GM19463 (cell line): ENCODE measurements around the gene TUBGCP4.
A peak's percentile ranks its signal among the peaks of the same experiment; 100 is the strongest.
"Not testable (repeated sequence)": the region's sequence is repeated elsewhere in the genome, so short reads cannot be mapped to it uniquely, and the experiment has no call there.

Experiments used
- ATAC-seq: cut with Tn5 transposase; IDR thresholded peaks from one replicate; pipeline ENCODE4 v1.9.1; 2021; ENCODE audit warnings: mild to moderate bottlenecking, moderate library complexity; ENCODE audit not compliant: unreplicated experiment

The TUBGCP4 gene, protein sequence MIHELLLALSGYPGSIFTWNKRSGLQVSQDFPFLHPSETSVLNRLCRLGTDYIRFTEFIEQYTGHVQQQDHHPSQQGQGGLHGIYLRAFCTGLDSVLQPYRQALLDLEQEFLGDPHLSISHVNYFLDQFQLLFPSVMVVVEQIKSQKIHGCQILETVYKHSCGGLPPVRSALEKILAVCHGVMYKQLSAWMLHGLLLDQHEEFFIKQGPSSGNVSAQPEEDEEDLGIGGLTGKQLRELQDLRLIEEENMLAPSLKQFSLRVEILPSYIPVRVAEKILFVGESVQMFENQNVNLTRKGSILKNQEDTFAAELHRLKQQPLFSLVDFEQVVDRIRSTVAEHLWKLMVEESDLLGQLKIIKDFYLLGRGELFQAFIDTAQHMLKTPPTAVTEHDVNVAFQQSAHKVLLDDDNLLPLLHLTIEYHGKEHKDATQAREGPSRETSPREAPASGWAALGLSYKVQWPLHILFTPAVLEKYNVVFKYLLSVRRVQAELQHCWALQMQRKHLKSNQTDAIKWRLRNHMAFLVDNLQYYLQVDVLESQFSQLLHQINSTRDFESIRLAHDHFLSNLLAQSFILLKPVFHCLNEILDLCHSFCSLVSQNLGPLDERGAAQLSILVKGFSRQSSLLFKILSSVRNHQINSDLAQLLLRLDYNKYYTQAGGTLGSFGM

DNA sequence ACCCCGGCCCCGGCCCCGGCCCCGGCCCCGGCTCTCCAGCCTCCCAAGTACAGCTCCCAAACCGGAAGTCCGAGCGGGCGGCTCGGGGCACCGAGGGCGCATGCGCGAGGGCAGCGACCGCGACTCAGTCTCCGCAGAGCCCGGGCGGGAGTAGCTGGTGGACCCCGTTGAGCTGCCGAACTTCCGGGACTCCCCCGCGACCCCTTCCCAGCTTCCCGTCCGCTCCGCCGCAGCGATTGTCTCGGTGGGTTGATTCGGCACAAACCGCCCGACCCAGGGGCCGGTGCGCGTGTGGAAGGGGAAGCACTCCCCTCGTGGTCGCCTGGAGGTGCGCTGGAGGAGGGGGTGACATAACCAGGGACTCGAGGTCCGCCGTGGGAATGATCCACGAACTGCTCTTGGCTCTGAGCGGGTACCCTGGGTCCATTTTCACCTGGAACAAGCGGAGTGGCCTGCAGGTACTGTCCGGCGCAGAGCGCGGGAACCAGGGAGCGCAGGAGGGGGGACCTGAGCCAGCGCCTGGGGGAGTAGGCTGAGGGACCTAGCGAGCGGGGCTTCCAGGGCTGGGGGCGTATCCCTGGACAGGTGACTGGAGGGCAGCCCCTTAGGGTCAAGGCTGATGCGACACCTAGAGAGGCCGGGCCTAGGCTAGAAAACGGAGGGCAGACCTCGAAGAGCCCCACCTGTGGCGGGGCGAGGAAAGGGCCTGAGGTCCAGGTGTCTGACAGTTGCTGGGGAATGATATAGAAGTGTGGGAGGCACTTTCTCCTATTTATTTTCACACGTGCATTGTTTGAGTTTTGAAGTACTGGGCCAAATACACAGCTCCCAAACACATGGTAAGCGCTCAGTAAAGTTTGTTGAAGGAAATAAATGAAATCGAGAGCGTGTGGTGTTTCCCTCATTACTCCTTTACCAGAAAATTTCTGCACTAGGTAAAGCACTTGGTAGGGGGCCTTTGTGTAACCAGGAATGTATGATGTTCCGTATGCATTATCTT, at the start of gene TUBGCP4, which contains the start of gene ZSCAN29:
Gene TUBGCP4, plus strand, starts transcription at position 127 of the 1,000 bp plus-strand sequence. Its CDS starts 254 bp downstream, at position 381.
Gene ZSCAN29, minus strand, starts transcription at position 69 of the 1,000 bp plus-strand sequence. CDS start 1,130 bp downstream, outside the sequence.
- peak; percentile 87 for ATAC-seq

DNA sequence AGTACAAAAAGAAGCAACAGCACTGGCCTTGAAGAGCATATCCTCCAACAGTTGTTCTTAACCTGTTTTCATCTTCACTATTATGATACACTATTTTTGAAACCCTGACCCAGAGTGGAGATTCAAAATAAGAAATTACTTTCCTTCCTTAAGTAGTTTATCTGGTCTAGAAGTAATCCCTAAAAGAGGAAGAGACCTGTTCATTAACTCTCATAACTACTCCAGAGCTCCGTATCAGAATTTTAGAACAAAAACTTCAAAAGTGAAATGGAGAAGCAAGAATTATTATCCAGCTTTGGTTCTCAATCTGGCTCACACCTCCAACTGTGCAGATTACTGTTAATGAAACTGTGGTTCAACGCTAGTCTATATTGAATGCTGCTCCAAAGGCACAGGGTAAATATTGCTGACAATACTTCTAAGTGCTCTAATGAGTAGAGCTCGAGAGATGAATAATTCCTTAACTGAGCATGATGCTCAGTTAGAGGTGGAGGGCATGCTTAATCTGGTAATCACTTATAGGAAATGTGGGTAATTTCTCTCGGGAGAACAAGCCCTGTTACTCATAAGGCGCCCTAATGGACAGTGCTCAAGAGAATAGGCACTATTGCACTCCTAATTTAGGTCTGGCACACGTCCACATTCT, 45.7 kb upstream of the TUBGCP4 start:
- no peak for ATAC-seq

DNA sequence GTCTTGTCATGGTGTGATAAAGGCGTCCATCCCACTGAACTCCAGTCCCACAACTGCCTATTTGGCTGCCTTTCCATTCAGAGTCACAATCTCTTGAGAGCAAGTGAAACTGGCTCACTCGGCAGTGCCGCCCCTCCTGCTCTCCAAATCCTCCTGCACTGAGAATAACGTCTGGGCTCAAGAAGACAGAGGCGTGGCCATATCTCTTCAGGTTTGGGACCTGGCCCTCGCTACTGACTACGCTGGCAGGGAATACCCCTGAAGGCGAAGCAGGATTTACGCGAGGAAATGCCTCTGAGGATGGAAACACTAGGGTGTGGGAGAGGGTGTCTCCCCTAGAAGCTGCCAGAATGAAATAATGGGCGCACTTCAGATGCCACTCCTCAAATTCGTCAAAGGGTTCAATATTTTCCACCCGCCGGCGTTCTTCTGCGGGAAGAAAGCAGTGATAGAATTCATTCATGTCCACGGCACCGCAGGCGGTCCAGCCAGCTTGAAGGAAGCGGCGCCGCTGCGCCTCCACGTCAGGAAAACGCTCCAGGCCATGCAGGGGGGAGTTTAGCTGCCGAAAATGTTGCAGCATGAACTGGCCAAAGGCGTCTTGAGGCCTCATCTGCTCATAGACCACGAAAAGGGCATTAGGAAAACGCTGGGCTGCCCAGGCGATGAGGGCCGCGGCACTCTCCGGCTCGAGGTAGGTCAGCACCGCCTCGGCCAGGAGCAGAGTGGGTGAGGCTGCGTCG, 41.5 kb upstream of the TUBGCP4 start:
- ATAC-seq, result no peak

DNA sequence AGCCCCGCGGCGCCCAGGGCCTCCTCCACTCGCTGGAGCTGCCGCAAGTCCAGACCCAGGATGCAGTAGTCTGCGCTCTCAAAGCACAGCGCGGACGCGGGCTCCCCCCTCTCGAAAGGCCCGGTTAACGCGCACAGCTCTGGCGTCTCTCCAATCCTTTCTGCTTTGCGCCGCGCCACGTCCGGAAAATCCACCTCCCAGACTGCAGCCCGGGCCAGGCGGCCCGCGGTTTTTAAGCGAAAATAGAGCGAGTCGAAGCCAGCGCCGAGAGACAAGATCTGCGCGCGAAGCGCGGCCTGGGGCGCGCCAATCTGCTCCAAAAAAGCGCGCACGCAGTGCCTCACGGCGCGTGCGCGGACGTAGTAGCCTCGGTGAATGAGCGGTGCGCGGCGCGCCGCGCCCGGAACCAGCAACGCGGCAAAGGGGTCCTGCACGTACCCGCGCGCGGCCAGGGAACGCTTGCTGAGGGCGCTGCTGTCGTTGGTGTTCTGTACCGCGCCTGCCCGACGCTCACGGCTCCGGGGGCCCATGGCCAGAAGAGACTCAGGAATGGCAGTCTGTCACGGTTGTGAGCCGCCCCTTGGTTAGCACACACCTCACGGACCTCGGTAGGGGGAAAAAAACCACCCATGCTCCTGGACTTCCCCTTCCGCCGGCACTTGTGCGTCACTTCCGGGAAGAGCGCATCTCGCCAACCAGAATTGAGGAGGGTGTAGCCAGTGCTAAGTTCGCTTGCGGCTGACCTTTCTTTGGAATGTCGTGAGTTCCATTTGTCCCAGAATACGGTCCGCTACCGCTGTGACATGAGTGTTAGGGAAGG, 40.7 kb upstream of the TUBGCP4 start, which contains the start of gene LCMT2:
Gene LCMT2, minus strand, starts transcription at position 614 of the 820 bp plus-strand sequence. Its CDS starts 84 bp downstream, at position 530.
- peak; percentile 91 for ATAC-seq

DNA sequence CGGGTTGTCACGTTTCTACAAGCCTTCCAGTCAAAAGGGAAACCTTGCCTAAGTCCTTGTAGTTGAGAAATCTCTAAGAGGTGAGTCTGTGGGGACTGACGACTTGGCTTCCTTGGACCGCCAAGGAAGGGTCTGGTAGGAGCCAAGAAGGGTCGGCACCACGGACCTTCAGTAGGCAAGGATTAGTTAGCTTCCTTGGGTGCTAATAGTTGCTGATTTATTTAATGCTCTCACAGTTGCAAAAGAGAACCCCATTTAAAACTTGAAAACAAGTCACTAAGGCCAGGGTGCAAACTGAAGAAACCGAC, 40.2 kb upstream of the TUBGCP4 start:
- ATAC-seq, result peak; percentile 25

DNA sequence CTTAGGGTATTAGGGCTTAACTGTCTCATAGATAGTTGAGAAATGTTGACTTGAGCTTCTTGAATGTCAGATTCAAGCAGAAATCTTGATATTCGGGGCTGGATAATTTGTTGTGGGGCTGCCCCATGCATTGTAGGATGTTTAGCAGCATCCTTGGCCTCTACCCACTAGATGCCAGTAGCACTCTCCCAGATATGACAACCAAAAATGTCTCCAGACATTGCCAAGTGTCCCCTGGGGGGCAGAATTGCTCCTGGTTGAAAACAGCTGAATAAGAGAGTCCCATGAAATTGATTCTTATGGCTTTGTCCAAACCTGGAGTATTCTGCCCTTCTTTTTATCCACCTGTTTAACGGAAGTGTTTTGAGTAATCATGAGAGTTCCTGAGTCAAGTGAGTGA, 24.6 kb upstream of the TUBGCP4 start:
- no peak for ATAC-seq

- ATAC-seq, result no peak
Observed at GRCh38 chr15:43347114-43347513, 23.8 kb upstream of the TUBGCP4 start.

DNA sequence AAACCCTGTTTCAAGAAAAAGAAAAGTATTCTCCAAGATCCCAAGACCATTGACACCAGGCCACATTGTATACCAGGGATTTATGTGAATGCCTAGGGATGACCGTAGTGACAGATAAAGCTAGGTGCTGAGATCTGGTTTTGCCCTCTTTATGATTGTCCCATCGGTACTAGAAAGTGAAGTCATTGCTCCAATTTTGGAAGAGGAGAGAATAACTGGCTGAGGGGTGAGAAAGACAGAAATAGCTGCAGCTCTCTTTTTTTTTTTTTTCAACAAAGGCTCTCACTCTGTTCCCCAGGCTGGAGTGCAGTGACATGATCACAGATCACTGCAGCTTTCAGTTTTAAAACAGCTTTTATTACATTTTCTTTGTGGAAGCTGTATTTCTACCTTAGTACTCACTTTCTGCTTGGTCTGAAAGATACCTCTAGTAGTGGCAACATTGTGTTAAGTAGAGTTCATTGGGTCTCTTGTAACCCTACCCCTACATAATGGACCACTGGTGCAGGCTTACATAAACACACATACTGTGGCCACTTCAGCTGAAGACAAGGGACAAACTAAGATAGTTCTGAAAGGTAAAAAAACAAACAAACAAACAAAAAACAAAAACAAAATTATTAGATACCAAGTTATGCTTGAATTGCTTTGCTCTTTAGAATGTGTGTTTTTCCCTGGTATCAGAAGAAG, 18.1 kb upstream of the TUBGCP4 start:
- ATAC-seq, result no peak

- no peak for ATAC-seq
Observed at GRCh38 chr15:43360821-43361220, 10.1 kb upstream of the TUBGCP4 start.

DNA sequence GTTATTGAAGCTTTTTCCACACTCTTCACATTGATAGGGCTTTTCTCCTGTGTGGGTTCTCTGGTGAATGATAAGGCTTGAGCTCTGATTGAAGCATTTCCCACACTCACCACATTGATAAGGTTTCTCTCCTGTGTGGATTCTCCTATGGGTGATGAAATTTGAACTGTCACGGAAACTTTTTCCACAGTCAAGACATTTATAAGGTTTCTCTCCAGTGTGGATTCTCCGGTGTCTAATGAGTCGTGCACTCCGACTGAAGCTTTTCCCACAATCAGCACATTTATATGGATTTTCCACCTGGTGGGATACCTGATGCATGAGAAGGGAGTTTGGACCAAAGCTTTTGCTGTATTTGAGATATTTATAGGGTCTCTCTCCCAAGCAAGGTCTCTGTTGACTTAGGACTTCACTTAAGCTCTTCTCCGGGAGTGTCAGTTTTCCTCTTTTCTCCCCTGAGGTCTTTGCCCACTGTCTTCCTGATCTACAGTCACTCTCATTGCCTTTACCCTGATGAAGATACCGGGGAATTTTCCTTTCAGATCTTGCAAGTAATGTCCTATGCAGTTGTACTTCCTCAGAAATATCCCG, 9.5 kb upstream of the TUBGCP4 start:
- no peak for ATAC-seq

- peak; percentile 39 for ATAC-seq
Observed at GRCh38 chr15:43370310-43370974, 459 bp upstream of the TUBGCP4 start.

GRCh38 chr15:43376017-43376705, 5.3 kb downstream of the TUBGCP4 start:
- peak; percentile 51 for ATAC-seq

DNA sequence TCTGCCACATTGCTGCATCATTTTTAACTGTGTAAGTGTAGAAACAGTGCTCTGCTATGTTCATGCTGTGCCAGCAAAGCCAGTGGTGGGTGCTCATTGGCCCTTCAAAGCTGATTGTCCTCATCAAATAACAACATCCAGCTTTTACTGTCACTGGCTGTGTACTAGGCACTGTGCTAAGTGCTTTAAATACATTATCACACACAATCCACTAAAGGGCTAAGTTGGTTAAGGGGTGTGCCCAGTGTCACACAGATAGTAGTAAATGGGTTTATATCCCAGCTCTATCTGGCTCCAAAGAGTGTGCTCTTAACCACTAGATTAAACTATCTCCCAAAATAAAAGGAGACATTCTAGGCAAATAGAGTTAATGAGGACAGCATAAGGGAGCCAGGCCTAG, 7.7 kb downstream of the TUBGCP4 start:
- no peak for ATAC-seq

GRCh38 chr15:43382310-43382709, 11.4 kb downstream of the TUBGCP4 start:
- ATAC-seq, result no peak

DNA sequence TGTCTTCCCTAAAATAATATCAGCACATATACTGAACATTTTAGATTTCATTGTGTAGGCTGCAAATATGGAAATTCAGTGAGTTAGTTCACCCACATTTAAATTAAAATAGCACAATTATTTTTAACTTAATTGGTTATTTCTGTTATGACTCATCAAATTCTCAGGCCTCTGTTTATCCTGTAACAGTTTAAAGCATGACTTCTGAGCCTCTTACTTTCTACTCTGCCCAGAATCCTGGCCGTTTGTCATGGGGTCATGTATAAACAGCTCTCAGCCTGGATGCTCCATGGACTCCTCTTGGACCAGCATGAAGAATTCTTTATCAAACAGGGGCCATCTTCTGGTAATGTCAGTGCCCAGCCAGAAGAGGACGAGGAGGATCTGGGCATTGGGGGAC, 12.2 kb downstream of the TUBGCP4 start:
- ATAC-seq, result no peak

DNA sequence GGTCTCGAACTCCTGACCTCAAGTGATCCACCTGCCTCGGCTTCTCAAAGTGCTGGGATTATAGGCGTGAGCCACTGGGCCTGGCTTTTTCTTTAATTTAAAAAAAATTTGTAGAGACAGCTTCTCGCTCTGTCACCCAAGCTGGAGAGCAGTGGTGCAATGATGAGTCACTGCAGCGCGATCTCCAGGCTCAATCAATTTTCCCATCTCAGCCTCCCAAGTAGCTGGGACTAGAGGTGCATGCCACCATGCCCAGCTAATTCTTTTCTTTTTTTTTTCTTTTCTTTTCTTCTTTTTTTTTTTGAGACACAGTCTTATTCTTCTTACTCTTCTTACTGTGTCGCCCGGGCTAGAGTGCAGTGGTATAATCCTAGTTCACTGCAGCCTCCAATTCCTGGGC, 19.8 kb downstream of the TUBGCP4 start:
- no peak for ATAC-seq

DNA sequence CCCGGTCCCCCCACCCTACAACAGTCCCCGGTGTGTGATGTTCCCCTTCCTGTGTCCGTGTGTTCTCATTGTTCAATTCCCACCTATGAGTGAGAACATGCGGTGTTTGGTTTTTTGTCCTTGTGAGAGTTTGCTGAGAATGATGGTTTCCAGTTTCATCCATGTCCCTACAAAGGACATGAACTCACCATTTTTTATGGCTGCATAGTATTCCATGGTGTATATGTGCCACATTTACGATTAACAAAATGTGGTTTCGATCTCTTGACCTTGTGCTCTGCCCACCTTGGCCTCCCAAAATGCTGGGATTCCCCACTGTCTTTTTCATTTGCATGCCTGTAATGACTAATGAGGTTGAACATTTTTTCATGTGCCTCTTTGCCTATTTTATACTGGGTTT, 22.7 kb downstream of the TUBGCP4 start:
- ATAC-seq, result not testable (repeated sequence)
